HL-60 (cell line): Measurements from ENCODE around the gene TNFAIP8L2.

Source experiments
- POLR2AphosphoS5 ChIP-seq: IDR thresholded peaks from 2 replicates; pipeline ENCODE4 v1.6.1; 2012; ENCODE audit warnings: low read depth
- TF ChIP-seq, protein P1 (sequence below): IDR thresholded peaks from one replicate; pipeline ENCODE4 v1.5.1; 2011; ENCODE audit warnings: low read length, control low read depth, inconsistent platforms; ENCODE audit not compliant: insufficient read depth
- TF ChIP-seq, protein P2 (sequence below): IDR thresholded peaks from 2 replicates; pipeline ENCODE4 v1.6.1; 2012; ENCODE audit warnings: low read depth; ENCODE audit not compliant: insufficient replicate concordance

DNA sequence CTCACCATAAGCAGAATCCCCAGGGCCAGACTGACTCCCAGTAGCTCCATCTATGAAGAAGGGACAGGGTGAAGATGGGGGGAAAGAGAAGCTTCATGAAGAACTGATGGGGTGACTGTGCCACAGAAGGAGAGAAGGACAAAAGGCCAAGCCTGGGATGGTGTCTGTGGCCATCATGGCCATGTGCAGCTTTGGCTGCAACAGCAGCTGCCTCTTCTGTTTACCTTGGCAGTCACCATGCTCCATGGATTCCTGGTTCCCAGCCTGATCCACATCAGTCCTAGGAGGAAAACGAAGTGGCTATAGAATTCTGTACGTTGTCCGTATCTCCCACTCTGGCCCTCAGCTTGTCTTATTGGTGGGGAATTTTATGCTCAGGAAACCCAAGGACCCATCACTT lies 22.1 kb upstream of the TNFAIP8L2 start:
- TF ChIP-seq, protein P1, sequence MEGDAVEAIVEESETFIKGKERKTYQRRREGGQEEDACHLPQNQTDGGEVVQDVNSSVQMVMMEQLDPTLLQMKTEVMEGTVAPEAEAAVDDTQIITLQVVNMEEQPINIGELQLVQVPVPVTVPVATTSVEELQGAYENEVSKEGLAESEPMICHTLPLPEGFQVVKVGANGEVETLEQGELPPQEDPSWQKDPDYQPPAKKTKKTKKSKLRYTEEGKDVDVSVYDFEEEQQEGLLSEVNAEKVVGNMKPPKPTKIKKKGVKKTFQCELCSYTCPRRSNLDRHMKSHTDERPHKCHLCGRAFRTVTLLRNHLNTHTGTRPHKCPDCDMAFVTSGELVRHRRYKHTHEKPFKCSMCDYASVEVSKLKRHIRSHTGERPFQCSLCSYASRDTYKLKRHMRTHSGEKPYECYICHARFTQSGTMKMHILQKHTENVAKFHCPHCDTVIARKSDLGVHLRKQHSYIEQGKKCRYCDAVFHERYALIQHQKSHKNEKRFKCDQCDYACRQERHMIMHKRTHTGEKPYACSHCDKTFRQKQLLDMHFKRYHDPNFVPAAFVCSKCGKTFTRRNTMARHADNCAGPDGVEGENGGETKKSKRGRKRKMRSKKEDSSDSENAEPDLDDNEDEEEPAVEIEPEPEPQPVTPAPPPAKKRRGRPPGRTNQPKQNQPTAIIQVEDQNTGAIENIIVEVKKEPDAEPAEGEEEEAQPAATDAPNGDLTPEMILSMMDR, result no peak
- TF ChIP-seq POLR2AphosphoS5, result no peak
- TF ChIP-seq, protein P2, sequence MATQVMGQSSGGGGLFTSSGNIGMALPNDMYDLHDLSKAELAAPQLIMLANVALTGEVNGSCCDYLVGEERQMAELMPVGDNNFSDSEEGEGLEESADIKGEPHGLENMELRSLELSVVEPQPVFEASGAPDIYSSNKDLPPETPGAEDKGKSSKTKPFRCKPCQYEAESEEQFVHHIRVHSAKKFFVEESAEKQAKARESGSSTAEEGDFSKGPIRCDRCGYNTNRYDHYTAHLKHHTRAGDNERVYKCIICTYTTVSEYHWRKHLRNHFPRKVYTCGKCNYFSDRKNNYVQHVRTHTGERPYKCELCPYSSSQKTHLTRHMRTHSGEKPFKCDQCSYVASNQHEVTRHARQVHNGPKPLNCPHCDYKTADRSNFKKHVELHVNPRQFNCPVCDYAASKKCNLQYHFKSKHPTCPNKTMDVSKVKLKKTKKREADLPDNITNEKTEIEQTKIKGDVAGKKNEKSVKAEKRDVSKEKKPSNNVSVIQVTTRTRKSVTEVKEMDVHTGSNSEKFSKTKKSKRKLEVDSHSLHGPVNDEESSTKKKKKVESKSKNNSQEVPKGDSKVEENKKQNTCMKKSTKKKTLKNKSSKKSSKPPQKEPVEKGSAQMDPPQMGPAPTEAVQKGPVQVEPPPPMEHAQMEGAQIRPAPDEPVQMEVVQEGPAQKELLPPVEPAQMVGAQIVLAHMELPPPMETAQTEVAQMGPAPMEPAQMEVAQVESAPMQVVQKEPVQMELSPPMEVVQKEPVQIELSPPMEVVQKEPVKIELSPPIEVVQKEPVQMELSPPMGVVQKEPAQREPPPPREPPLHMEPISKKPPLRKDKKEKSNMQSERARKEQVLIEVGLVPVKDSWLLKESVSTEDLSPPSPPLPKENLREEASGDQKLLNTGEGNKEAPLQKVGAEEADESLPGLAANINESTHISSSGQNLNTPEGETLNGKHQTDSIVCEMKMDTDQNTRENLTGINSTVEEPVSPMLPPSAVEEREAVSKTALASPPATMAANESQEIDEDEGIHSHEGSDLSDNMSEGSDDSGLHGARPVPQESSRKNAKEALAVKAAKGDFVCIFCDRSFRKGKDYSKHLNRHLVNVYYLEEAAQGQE, result no peak
